Lower leg skin (tissue), 3 donors: ENCODE measurements around the gene AOPEP.

Experiments
- POLR2A ChIP-seq, 2 donors: fragments of 450-650 bp; IDR thresholded peaks; one replicate each; pipeline ENCODE4 v1.6.1; 2016 to 2017; ENCODE audit warnings: antibody characterized with exemption in 2 of 2, mild to moderate bottlenecking in 1 of 2, moderate library complexity in 1 of 2
- TF ChIP-seq, protein P1 (sequence below), 3 donors: fragments of 450-650 bp; IDR thresholded peaks; one replicate each; pipeline ENCODE4 v1.5.1; 2016; ENCODE audit warnings: antibody characterized with exemption in 3 of 3, mild to moderate bottlenecking in 3 of 3, moderate library complexity in 2 of 3

DNA sequence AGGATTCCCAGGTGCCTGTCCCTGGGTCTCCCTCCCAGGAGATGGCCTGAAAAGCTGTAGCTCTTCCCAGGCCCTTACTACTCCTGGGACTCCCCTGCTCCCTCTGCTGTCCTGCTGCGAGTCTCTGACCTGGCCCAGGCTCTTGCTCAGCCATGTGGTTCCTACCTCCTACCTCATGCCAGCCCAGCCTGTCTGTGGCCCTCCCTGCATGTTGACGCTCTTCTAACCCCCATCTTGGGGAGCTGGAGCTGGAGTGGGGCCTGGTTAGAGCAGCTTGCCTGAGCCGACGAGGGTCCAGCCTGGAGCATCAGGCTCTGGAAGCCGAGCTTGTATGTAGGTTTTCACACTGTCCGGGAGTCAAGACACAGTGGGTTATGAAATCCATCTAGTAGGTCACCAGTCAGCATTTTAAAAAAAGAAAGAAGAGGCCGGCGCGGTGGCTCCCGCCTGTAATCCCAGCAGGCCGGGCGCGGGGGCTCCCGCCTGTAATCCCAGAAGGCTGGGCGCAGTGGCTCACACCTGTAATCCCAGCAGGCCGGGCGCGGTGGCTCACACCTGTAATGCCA, 346.6 kb downstream of the AOPEP start:
- no peak for TF ChIP-seq POLR2A (IDR thresholded peaks at IDR 0.05)
- TF ChIP-seq, protein P1, sequence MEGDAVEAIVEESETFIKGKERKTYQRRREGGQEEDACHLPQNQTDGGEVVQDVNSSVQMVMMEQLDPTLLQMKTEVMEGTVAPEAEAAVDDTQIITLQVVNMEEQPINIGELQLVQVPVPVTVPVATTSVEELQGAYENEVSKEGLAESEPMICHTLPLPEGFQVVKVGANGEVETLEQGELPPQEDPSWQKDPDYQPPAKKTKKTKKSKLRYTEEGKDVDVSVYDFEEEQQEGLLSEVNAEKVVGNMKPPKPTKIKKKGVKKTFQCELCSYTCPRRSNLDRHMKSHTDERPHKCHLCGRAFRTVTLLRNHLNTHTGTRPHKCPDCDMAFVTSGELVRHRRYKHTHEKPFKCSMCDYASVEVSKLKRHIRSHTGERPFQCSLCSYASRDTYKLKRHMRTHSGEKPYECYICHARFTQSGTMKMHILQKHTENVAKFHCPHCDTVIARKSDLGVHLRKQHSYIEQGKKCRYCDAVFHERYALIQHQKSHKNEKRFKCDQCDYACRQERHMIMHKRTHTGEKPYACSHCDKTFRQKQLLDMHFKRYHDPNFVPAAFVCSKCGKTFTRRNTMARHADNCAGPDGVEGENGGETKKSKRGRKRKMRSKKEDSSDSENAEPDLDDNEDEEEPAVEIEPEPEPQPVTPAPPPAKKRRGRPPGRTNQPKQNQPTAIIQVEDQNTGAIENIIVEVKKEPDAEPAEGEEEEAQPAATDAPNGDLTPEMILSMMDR (IDR thresholded peaks at IDR 0.05): no peak
